ENCODE data around the gene SDK2. TPM values are rescaled to one million over a fixed set of nuclear protein-coding genes. Genes with fewer than 3 reads are reported as not detected.

Gene SDK2
- polyA plus RNA-seq, 1 experiment, result 0.01 TPM

DNA sequence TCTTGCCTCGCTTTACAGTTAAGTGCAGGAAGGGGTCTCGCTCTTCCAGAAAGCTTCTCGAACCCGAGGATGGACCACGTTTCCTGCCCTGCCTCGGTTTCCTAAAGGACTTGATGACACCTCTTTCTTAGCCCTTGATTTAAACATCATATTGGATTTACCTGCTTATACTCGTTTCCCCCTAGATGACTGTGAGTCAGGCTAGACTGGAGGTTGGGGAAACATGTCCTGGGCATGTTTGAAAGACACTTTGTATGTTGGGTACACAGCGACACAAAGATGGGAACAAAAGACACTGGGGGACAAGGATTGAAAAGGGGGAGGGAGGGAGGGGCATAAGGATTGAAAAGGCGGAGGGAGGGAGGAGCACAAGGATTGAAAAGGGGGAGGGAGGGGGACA lies 30.0 kb downstream of the SDK2 start:
- no peak overlapping the region for H3K4me3 ChIP-seq (ENCODE audit: low read depth, low read length)
- no peak for DNase-seq (ENCODE audit: low read depth, low spot score)
- no peak overlapping the region for H3K27ac ChIP-seq (ENCODE audit: low read depth, low read length)
- H3K27me3 ChIP-seq (ENCODE audit: control insufficient read depth, insufficient read depth, low read length), result no peaks in the 10 kb centered on the region
- ChIA-PET CTCF (no interaction called here), POLR2A (no interaction called here)
- TF ChIP-seq, protein P1, sequence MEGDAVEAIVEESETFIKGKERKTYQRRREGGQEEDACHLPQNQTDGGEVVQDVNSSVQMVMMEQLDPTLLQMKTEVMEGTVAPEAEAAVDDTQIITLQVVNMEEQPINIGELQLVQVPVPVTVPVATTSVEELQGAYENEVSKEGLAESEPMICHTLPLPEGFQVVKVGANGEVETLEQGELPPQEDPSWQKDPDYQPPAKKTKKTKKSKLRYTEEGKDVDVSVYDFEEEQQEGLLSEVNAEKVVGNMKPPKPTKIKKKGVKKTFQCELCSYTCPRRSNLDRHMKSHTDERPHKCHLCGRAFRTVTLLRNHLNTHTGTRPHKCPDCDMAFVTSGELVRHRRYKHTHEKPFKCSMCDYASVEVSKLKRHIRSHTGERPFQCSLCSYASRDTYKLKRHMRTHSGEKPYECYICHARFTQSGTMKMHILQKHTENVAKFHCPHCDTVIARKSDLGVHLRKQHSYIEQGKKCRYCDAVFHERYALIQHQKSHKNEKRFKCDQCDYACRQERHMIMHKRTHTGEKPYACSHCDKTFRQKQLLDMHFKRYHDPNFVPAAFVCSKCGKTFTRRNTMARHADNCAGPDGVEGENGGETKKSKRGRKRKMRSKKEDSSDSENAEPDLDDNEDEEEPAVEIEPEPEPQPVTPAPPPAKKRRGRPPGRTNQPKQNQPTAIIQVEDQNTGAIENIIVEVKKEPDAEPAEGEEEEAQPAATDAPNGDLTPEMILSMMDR (IDR thresholded peaks at IDR 0.05; ENCODE audit: low read depth, low read length), result no peak
- H3K9me3 ChIP-seq (ENCODE audit: control insufficient read depth, insufficient read depth, low read length), result no peaks in the 10 kb centered on the region; the same call in 1 of the 2 replicates

DNA sequence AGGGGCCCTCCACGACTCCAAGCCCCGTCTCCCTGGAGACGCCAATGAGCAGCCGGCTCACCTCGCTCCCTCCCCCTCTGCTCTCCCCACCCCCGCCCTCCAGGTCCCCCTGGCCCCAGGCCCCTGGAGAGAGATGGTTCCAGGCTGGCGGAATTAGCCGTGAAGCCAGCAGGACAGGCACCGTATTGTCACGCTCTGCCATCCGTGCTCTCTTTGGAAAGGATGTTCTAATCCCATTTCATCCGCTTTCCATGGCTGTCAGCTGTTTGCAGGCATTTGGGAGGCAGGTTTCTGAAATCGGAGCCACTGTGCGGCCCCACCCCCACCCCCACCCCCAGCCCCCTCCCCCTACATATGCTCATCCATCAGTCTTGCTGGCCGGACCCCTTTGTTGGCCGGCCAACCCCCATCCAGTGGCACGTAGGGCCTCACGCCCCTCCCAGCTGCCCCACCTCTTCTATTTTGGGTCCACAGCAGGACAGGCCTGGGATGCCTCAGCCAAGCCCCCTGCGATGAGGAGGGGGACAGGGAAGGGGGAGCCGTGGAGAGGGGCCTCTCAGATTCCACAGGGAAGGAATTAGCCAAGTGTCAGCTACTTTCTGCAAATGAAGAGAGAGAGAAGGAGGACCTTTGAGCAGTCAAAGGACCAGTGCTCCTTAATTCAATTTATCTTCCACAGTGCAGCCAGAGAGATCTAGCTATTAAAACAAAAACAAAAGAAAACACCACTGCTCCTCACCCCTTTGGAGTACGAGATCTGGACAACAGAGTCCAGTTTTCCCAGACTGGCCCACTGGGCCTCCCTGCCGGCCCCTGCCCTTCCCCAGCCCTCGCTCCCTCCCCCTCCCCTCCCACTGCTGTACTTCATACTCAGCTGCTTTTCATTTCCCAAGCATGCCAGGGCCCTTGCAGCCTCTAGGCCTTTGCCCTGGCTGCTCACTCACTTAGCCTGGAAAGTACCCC lies 30.7 kb downstream of the SDK2 start:
- Histone ChIP-seq H3K27ac (ENCODE audit: low read depth, low read length) (no peak overlapping the region), H3K27me3 (ENCODE audit: control insufficient read depth, insufficient read depth, low read length) (no peaks in the 10 kb centered on the region), H3K9me3 (ENCODE audit: control insufficient read depth, insufficient read depth, low read length) (no peaks in the 10 kb centered on the region; the same call in 1 of the 2 replicates), H3K4me3 (ENCODE audit: low read depth, low read length) (no peak overlapping the region)
- DNase-seq (ENCODE audit: low read depth, low spot score), result no peak
- POLR2A ChIA-PET, result interaction anchor here (0.7 kb wide), 1 partner anchor 184 kb away, joined by 4 read pairs; no protein-coding TSS in a partner anchor
- CTCF ChIA-PET, result no interaction called here
- TF ChIP-seq, protein P1 (IDR thresholded peaks at IDR 0.05; ENCODE audit: low read depth, low read length), result no peak

DNA sequence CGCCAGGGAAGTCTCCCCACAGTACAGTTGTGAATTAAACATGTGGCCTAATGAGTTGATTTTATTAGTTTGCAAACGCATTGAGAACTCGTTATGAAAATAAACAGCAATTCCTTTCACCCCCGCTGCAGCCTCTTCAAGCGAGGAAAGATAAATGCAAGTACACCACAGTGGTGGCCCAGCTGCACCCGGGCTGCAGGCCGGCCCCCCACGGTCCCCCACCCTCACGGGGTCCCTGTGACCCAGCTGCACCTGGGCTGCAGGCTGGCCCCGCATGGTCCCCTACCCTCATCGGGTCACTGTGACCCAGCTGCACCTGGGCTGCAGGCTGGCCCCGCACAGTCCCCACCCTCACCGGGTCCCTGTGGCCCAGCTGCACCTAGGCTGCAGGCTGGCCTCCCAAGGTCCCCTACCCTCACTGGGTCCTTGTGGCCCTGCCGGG lies 32.2 kb downstream of the SDK2 start:
- no peaks in the 10 kb centered on the region for H3K27me3 ChIP-seq (ENCODE audit: control insufficient read depth, insufficient read depth, low read length)
- no peaks in the 10 kb centered on the region; the same call in 1 of the 2 replicates for H3K9me3 ChIP-seq (ENCODE audit: control insufficient read depth, insufficient read depth, low read length)
- CTCF ChIA-PET, result no interaction called here
- DNase-seq (ENCODE audit: low read depth, low spot score), result no peak
- no peak overlapping the region for H3K4me3 ChIP-seq (ENCODE audit: low read depth, low read length)
- TF ChIP-seq, protein P1 (IDR thresholded peaks at IDR 0.05; ENCODE audit: low read depth, low read length), result no peak
- no peak overlapping the region for H3K27ac ChIP-seq (ENCODE audit: low read depth, low read length)
- POLR2A ChIA-PET, result no interaction called here

DNA sequence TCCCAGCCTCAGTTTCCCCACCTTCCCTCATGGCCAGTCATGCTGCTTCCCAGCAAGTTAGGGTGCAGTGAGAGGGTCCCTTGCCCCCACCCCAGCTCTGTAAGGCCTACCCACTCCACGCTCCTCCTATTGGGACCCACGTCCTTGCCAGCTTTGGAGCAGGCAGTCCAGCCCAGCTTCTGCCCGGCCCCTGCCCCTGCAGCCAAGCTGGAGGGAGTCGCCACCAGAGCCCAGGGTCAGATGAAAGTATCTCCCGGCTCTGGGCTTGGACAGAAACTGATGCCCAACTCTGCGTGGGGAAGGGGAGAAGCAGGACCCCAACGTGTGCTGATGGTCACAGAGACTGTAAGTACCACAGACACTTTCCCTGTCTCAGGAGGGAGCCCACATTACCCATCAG lies 32.6 kb downstream of the SDK2 start:
- CTCF ChIA-PET, result no interaction called here

More for the DNA sequence above, 32.6 kb downstream of the SDK2 start:
- Histone ChIP-seq H3K27me3 (ENCODE audit: control insufficient read depth, insufficient read depth, low read length) (no peaks in the 10 kb centered on the region), H3K9me3 (ENCODE audit: control insufficient read depth, insufficient read depth, low read length) (no peaks in the 10 kb centered on the region; the same call in 1 of the 2 replicates), H3K27ac (ENCODE audit: low read depth, low read length) (no peak overlapping the region), H3K4me3 (ENCODE audit: low read depth, low read length) (no peak overlapping the region)
- POLR2A ChIA-PET, result no interaction called here
- no peak for DNase-seq (ENCODE audit: low read depth, low spot score)
- TF ChIP-seq, protein P1 (IDR thresholded peaks at IDR 0.05; ENCODE audit: low read depth, low read length), result no peak

Data from AG04450 (cell line).